Stimulated activated CD4-positive, alpha-beta T cell treated with anti-CD3 and anti-CD28 coated beads, TNF-alpha, amount 100 ng/mL, for 1 hour (primary cell): ENCODE data around the gene CUEDC2.
"Not testable (repeated sequence)": the region's sequence is repeated elsewhere in the genome, so short reads cannot be mapped to it uniquely, and the experiment has no call there.

Experiments used
- DNase-seq, 3 donors: peaks; one replicate each; pipeline ENCODE4 v3.0.0-alpha.2; 2020; ENCODE audit warnings: low read depth in 3 of 3, low spot score in 1 of 3

Gene CUEDC2

GRCh38 chr10:102454662-102455487, 22.5 kb upstream of the CUEDC2 start:
- DNase-seq = not testable (repeated sequence)

GRCh38 chr10:102453502-102453901, 21.1 kb upstream of the CUEDC2 start:
- DNase-seq = no peak

- DNase-seq = no peak
These were observed 20.4 kb upstream of the CUEDC2 start for GRCh38 chr10:102452672-102453340.

- DNase-seq = no peak
These were observed 19.0 kb upstream of the CUEDC2 start, which contains the start of gene C10orf95 for GRCh38 chr10:102451105-102451969. TSS of gene C10orf95 (minus strand) at chr10:102451543. CDS start at chr10:102451093, 450 bp downstream.

- peak; percentile 67 to 80 (median 77) for DNase-seq
These were observed 18.2 kb upstream of the CUEDC2 start for GRCh38 chr10:102450374-102451104.

- no peak for DNase-seq
These were observed 17.7 kb upstream of the CUEDC2 start for GRCh38 chr10:102450124-102450373.

- DNase-seq = peak; percentile 63 to 75 (median 68)
These were observed 17.1 kb upstream of the CUEDC2 start for GRCh38 chr10:102449321-102450123.

GRCh38 chr10:102444851-102445250, 12.5 kb upstream of the CUEDC2 start:
- no peak for DNase-seq

GRCh38 chr10:102438374-102438773, 6.0 kb upstream of the CUEDC2 start:
- no peak for DNase-seq

GRCh38 chr10:102437515-102437914, 5.1 kb upstream of the CUEDC2 start:
- no peak for DNase-seq

GRCh38 chr10:102436312-102436711, 3.9 kb upstream of the CUEDC2 start:
- DNase-seq = no peak

GRCh38 chr10:102435529-102436233, 3.3 kb upstream of the CUEDC2 start:
- DNase-seq = peak in 1 of 3 donors; percentile 15

- no peak for DNase-seq
These were observed 2.7 kb upstream of the CUEDC2 start for GRCh38 chr10:102435133-102435497.

- no peak for DNase-seq
These were observed 2.2 kb upstream of the CUEDC2 start for GRCh38 chr10:102434394-102435132.

- no peak for DNase-seq
These were observed 1.3 kb upstream of the CUEDC2 start for GRCh38 chr10:102433619-102434046.

GRCh38 chr10:102431452-102432124, 786 bp downstream of the CUEDC2 start:
- DNase-seq = no peak

- DNase-seq = no peak
These were observed 2.9 kb downstream of the CUEDC2 start for GRCh38 chr10:102429468-102429867.

- no peak for DNase-seq
These were observed 5.5 kb downstream of the CUEDC2 start for GRCh38 chr10:102426803-102427287.
